Measurements from ENCODE around the gene RAB11FIP5. TPM values are rescaled to one million over a fixed set of nuclear protein-coding genes. Genes with fewer than 3 reads are reported as not detected.

The RAB11FIP5 gene
- total and polyA plus RNA-seq, 8 donors, result 4.7 to 39.1 (median 13.4) TPM

- Histone ChIP-seq H3K27me3 (no peaks in the 10 kb centered on the region), H3K27ac (no peak overlapping the region), H3K36me3 (peaks cover 19 to 64% (median 50%) of the 10 kb centered on the region in 4 donors), H3K4me1 (peaks cover 13 to 40% (median 28%) of the 10 kb centered on the region in 4 donors), H3K9me3 (no peaks in the 10 kb centered on the region), H3K4me3 (no peak overlapping the region)
- TF ChIP-seq EP300 (IDR thresholded peaks at IDR 0.05) (no peak), POLR2AphosphoS5 (IDR thresholded peaks at IDR 0.05) (no peak), POLR2A (IDR thresholded peaks at IDR 0.05) (no peak)
- TF ChIP-seq, protein P1, sequence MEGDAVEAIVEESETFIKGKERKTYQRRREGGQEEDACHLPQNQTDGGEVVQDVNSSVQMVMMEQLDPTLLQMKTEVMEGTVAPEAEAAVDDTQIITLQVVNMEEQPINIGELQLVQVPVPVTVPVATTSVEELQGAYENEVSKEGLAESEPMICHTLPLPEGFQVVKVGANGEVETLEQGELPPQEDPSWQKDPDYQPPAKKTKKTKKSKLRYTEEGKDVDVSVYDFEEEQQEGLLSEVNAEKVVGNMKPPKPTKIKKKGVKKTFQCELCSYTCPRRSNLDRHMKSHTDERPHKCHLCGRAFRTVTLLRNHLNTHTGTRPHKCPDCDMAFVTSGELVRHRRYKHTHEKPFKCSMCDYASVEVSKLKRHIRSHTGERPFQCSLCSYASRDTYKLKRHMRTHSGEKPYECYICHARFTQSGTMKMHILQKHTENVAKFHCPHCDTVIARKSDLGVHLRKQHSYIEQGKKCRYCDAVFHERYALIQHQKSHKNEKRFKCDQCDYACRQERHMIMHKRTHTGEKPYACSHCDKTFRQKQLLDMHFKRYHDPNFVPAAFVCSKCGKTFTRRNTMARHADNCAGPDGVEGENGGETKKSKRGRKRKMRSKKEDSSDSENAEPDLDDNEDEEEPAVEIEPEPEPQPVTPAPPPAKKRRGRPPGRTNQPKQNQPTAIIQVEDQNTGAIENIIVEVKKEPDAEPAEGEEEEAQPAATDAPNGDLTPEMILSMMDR (IDR thresholded peaks at IDR 0.05), result peak in 5 of 7 experiments; percentile 62 to 94 (median 89)
- intact Hi-C loops (cut with DNase I; ENCODE audit: low total_unique reads), result loop anchor here (2.0 to 10.0 kb wide), 3 partner anchors 71 to 92 kb away; no protein-coding TSS in a partner anchor
- 18 to 27% (median 19%) methylated on average over 4 to 6 of the region's 6 CpGs for WGBS, 5 donors
- DNase-seq, result peak; percentile 91
These were observed 27.1 kb downstream of the RAB11FIP5 start for GRCh38 chr2:73085691-73086090.

DNA sequence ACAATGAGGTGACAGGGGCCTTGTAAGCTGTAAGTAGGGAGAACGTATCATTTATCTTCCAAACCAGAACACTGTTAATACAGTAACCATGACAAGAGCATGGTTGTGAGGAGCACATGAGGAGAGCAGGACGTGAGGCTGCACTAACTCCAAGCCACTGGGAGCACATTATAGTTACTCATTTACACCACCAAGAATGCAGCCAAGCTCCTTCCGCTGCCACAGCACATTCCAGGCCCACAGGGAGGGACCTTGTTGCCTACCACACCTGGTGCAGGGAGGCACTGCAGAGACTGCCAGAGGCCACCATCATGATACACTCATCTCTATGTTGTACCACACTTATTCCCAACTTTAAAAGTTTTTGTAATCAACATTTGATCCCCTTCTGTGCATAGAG, 27.8 kb downstream of the RAB11FIP5 start:
- Histone ChIP-seq H3K36me3 (peaks cover 26 to 71% (median 57%) of the 10 kb centered on the region in 4 donors), H3K4me3 (no peak overlapping the region), H3K27me3 (no peaks in the 10 kb centered on the region), H3K4me1 (peaks cover 12 to 32% (median 23%) of the 10 kb centered on the region in 4 donors), H3K27ac (no peak overlapping the region), H3K9me3 (no peaks in the 10 kb centered on the region)
- 75 to 91% (median 85%) methylated on average over 2 to 3 of the region's 3 CpGs for WGBS, 5 donors
- intact Hi-C loops (cut with DNase I; ENCODE audit: low total_unique reads), result loop anchor here (2.0 to 10.0 kb wide), 3 partner anchors 72 to 92 kb away; no protein-coding TSS in a partner anchor
- no peak for DNase-seq
- TF ChIP-seq POLR2A (IDR thresholded peaks at IDR 0.05) (no peak), EP300 (IDR thresholded peaks at IDR 0.05) (no peak), POLR2AphosphoS5 (IDR thresholded peaks at IDR 0.05) (no peak)
- TF ChIP-seq, protein P1 (IDR thresholded peaks at IDR 0.05), result no peak

GRCh38 chr2:73083886-73084800, 28.6 kb downstream of the RAB11FIP5 start:
- Histone ChIP-seq H3K9me3 (no peaks in the 10 kb centered on the region), H3K4me3 (no peak overlapping the region), H3K27ac (no peak overlapping the region), H3K27me3 (no peaks in the 10 kb centered on the region), H3K4me1 (peaks cover 4 to 24% (median 15%) of the 10 kb centered on the region in 4 donors), H3K36me3 (peaks cover 34 to 78% (median 65%) of the 10 kb centered on the region in 4 donors)
- WGBS, 5 donors, result 59 to 73% (median 60%) methylated on average over 4 to 7 of the region's 7 CpGs
- TF ChIP-seq POLR2A (IDR thresholded peaks at IDR 0.05) (no peak), EP300 (IDR thresholded peaks at IDR 0.05) (no peak), POLR2AphosphoS5 (IDR thresholded peaks at IDR 0.05) (no peak)
- TF ChIP-seq, protein P1 (IDR thresholded peaks at IDR 0.05), result no peak
- no peak for DNase-seq
- intact Hi-C loops (cut with DNase I; ENCODE audit: low total_unique reads), result loop anchor here (2.0 to 10.0 kb wide), 2 partner anchors 73 to 89 kb away; no protein-coding TSS in a partner anchor

DNA sequence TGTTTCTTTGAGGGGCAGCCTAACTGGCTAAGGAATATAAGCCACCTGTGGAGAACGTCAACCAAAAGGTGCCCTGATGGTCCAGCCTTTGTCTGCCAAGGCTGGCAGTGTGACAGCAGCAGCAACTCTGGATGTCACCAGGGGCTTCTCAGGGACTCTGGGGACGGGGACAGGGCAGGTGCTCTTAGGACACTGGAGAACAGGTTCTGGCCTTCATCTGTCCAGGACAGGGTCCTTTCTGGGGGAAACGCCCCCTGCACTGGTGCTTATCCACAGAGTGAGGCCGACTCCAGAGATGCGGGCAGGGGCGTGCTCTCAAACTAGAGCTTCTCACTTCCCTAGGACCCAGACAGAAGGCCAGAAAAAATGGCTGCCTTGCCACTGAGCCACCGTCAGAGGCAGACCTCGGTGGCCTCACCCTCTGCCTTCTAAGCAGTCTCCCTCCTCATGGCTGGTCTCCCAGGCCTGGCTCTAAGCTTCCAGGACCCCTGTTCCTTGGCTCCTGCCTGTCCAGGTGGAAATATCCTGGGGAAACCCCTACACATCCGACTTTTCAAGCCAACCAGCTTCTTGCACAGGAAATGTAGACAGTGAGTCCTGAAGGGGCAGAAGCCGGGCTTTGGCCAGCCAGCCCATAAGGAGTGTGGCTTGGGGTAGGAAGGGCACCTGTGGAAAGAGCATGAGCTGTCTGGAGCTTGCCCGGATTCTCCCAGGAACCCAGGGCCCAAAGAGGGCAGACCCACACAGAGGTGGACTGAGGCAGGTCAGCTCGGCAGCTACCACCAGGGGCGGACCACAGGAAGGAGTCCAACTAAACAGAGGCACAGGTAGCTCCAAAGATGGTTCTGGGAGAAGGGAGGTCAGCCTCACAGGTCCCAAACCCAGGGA, 30.0 kb downstream of the RAB11FIP5 start:
- 81 to 89% (median 83%) methylated on average over 8 to 13 of the region's 13 CpGs for WGBS, 5 donors
- H3K36me3 ChIP-seq, result peaks cover 23 to 70% (median 56%) of the 10 kb centered on the region in 4 donors

More for the DNA sequence above, 30.0 kb downstream of the RAB11FIP5 start:
- TF ChIP-seq, protein P1 (IDR thresholded peaks at IDR 0.05), result no peak
- TF ChIP-seq EP300 (IDR thresholded peaks at IDR 0.05) (no peak), POLR2A (IDR thresholded peaks at IDR 0.05) (no peak), POLR2AphosphoS5 (IDR thresholded peaks at IDR 0.05) (no peak)
- H3K4me3 ChIP-seq, result no peak overlapping the region
- intact Hi-C loops (cut with DNase I; ENCODE audit: low total_unique reads), result loop anchor here (10.0 kb wide), 1 partner anchor 88 kb away; no protein-coding TSS in a partner anchor
- no peaks in the 10 kb centered on the region for H3K9me3 ChIP-seq
- H3K27me3 ChIP-seq, result no peaks in the 10 kb centered on the region
- H3K27ac ChIP-seq, result no peak overlapping the region
- H3K4me1 ChIP-seq, result peaks cover 4 to 15% (median 10%) of the 10 kb centered on the region in 4 donors
- no peak for DNase-seq

Measured in stomach (tissue), 9 donors.